Calu3 (cell line): ENCODE results near the gene TSPAN6. TPM values are rescaled to one million over a fixed set of nuclear protein-coding genes. Genes with fewer than 3 reads are reported as not detected.

Source experiments
- Bru-seq: library from RNA; stranded (reverse); fragments of 400-500 nt; gene quantifications from one replicate; lab custom pipeline; 2021; lab: Mats Ljungman, UMichigan
- BruChase-seq, 2 experiments: library from RNA; stranded (reverse); fragments of 400-500 nt; gene quantifications; one replicate each; lab custom pipeline; 2021; lab: Mats Ljungman, UMichigan
- BruUV-seq: library from RNA; stranded (reverse); fragments of 400-500 nt; replicated peaks from 2 replicates; lab custom pipeline; 2021; lab: Mats Ljungman, UMichigan
- CTCF ChIA-PET: fragments of 300-600 bp; sonication (Branson Sonifier 250); formaldehyde crosslinking; loops from one replicate; lab custom pipeline; 2022; ENCODE audit warnings: antibody characterized with exemption; lab: Charles Lee
- DNase-seq: peaks from one replicate; pipeline ENCODE4 v3.0.0; 2022
- H3K27ac Mint-ChIP-seq: one replicate; pipeline ENCODE4 v1.8.0; 2022; ENCODE audit warnings: mixed read lengths; ENCODE audit not compliant: unreplicated experiment
- H3K27me3 Mint-ChIP-seq: one replicate; pipeline ENCODE4 v1.8.0; 2022; ENCODE audit warnings: mixed read lengths; ENCODE audit not compliant: unreplicated experiment
- H3K36me3 Mint-ChIP-seq: one replicate; pipeline ENCODE4 v1.8.0; 2022; ENCODE audit warnings: mild to moderate bottlenecking, moderate library complexity, mixed read lengths; ENCODE audit not compliant: insufficient read depth, unreplicated experiment
- H3K4me1 Mint-ChIP-seq: one replicate; pipeline ENCODE4 v1.8.0; 2022; ENCODE audit warnings: mild to moderate bottlenecking, low read depth, mixed read lengths; ENCODE audit not compliant: unreplicated experiment
- H3K4me3 Mint-ChIP-seq: one replicate; pipeline ENCODE4 v1.8.0; 2022; ENCODE audit warnings: mild to moderate bottlenecking, low read depth, moderate library complexity, mixed read lengths; ENCODE audit not compliant: unreplicated experiment
- H3K9me3 Mint-ChIP-seq: one replicate; pipeline ENCODE4 v1.8.0; 2022; ENCODE audit warnings: low read depth, mixed read lengths; ENCODE audit not compliant: unreplicated experiment
- CTCF ChIP-seq: fragments of 200-600 bp; IDR thresholded peaks from one replicate; pipeline ENCODE4 v1.8.0; 2022; ENCODE audit warnings: antibody characterized with exemption; ENCODE audit not compliant: unreplicated experiment
- intact Hi-C: fragments of 100-400 bp; cut with micrococcal nuclease; formaldehyde crosslinking; loops from one replicate; pipeline ENCODE4 v1.10.0; 2022; ENCODE audit not compliant: unreplicated experiment
- long read RNA-seq: library from polyadenylated mRNA; stranded (forward); transcript quantifications from one replicate; pipeline ENCODE4 v2.0.0, GENCODE V29; 2022
- total RNA-seq: library from RNA; stranded (reverse); gene quantifications from 2 replicates; pipeline ENCODE4 v1.2.3, GENCODE V29; 2022

Gene TSPAN6
- total RNA-seq: 69.1 and 70.6 TPM in 2 replicates
- Bru-seq, nascent RNA: percentile 71 among the genes with signal in this experiment
- percentile 95 among the genes with signal in this experiment for BruChase-seq, experiment 1, labeled RNA remaining after a 6-hour chase
- percentile 83 among the genes with signal in this experiment for BruChase-seq, experiment 2, labeled RNA remaining after a 2-hour chase
- long read RNA-seq, transcript TSPAN6-201 (8 exons, 2,206 nt): major isoform, 233 of 256 reads
- long read RNA-seq, partial matches to known transcripts: 7 of 256 reads
- long read RNA-seq, other reads (novel, unspliced or antisense): 16 of 256 reads

DNA sequence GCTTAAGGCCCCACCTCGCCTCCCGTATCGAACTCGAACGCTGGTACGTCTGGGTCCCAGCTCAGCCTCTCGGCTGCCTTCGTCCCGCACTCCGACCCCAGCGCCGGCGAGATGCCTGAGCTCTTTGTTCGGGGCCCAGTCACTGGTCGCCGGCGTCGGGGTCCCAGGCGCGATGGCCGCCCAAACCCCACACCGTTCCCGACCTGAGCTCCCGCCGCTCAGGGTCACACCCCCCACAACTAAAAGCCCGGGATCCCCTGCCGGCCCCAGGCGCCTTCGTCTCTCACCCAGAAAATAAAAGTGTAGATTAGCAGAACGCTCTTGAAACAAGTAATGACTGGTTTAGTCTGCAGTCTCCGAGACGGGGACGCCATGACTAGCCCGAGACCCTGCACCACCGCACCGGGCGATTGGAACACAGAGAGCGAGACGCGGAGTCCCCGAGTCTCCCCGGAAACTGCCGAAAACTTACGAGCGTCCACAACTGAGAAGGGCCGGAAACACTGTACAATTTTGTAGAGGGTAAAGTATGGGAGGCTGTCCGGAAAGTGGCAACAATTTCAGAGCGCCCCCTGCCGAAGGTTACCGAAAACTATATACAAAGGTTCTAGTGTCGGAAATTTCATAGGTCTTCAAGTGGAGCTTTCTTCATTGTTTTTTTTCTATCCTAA, at the start of gene TSPAN6:
TSS of gene TSPAN6 (minus strand) at position 486 of the 671 bp plus-strand sequence. CDS start at position 374, 112 bp downstream.
- peak within 1 kb of the TSS; percentile 74 for H3K4me3 Mint-ChIP-seq
- CTCF ChIA-PET: interaction anchor here (0.8 to 2.4 kb wide), 6 partner anchors 13 to 132 kb away, joined by 3 to 31 read pairs (median 8); no protein-coding TSS in a partner anchor
- TSS peak; percentile 60 for BruUV-seq

DNA sequence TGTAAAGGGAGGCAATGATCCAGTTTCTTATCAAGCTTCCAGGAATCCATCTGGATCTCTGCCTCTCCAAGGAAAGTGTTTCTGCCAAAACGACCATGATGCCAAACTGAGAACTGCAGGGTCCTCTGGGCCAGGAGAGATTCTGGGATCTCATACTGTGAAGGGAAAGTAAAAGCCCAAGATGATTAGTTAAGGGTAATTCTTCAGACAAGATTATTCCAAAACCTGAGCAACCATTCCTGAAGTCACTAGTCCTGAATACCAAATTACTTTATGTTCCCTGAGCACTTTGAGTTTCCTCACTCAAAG, 49.3 kb upstream of the TSPAN6 start:
- H3K36me3 Mint-ChIP-seq: peaks cover 11% of the 10 kb centered on the region
- no peak for DNase-seq
- BruUV-seq: no TSS peak
- H3K27me3 Mint-ChIP-seq: no peaks in the 10 kb centered on the region
- H3K4me1 Mint-ChIP-seq: no peaks in the 10 kb centered on the region
- CTCF ChIA-PET: interaction anchor here (1.2 to 1.6 kb wide), 2 partner anchors 15 to 83 kb away, joined by 4 to 12 read pairs; no protein-coding TSS in a partner anchor
- no peak overlapping the region for H3K4me3 Mint-ChIP-seq
- TF ChIP-seq CTCF: peak; percentile 5
- intact Hi-C loops: loop anchor here (1.0 to 10.0 kb wide), 2 partner anchors 82 to 171 kb away; no protein-coding TSS in a partner anchor
- H3K9me3 Mint-ChIP-seq: no peaks in the 10 kb centered on the region
- no peak overlapping the region for H3K27ac Mint-ChIP-seq

More for the DNA sequence above, at the start of gene TSPAN6:
- Mint-ChIP-seq H3K36me3 (peaks cover 24% of the 10 kb centered on the region), H3K4me1 (peaks cover 4% of the 10 kb centered on the region), H3K9me3 (no peaks in the 10 kb centered on the region), H3K27ac (peak within 1 kb of the TSS; percentile 64), H3K27me3 (no peaks in the 10 kb centered on the region)
- peak; percentile 90 for DNase-seq
- TF ChIP-seq CTCF: peak; percentile 44
- intact Hi-C loops: loop anchor here (1.0 kb wide), 1 partner anchor 21 kb away; no protein-coding TSS in a partner anchor

DNA sequence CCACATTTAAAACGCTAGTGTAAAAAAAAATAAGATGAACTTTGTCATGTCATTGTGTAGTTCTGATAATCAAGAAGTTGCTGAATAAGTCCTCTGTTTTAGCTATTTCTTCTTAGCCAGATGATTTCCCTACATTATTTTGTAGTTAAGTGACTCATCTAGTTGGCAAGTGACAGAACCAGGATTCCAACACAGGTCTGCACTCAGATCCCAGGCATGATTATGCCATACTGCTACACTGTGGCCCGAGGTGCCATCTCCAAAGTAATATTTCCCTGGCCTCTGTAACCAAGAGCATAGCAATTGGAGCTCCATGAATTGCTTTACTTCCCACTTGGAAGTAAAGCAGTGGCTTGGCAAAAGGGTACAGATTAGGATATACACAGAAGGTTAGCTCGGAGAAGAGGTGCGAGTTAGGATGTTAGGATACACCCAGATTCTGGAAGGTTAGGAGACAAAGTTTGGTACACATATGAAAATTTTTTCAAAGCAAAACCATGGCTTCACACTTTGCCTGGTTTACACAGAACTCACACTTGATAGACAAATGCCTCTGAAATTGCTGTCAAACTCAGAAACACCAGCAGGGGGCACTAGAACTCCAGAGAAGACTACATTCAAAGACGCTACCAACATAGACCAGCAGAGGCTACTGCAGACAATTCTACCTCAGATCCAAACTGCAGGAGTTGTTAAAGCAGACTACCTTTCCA, 48.8 kb upstream of the TSPAN6 start:
- Mint-ChIP-seq H3K27me3 (no peaks in the 10 kb centered on the region), H3K36me3 (peaks cover 11% of the 10 kb centered on the region), H3K4me3 (no peak overlapping the region), H3K4me1 (no peaks in the 10 kb centered on the region), H3K27ac (no peak overlapping the region), H3K9me3 (no peaks in the 10 kb centered on the region)
- intact Hi-C loops: loop anchor here (1.0 to 10.0 kb wide), 2 partner anchors 83 to 171 kb away; no protein-coding TSS in a partner anchor
- no TSS peak for BruUV-seq
- peak; percentile 73 for DNase-seq
- CTCF ChIA-PET: interaction anchor here (1.2 to 1.6 kb wide), 2 partner anchors 14 to 83 kb away, joined by 4 to 12 read pairs; no protein-coding TSS in a partner anchor
- TF ChIP-seq CTCF: peak; percentile 76

GRCh38 chrX:100682939-100683338, 46.3 kb upstream of the TSPAN6 start:
- Mint-ChIP-seq H3K4me1 (no peaks in the 10 kb centered on the region), H3K27me3 (no peaks in the 10 kb centered on the region), H3K9me3 (no peaks in the 10 kb centered on the region), H3K27ac (no peak overlapping the region), H3K4me3 (no peak overlapping the region), H3K36me3 (peaks cover 11% of the 10 kb centered on the region)
- intact Hi-C loops: loop anchor here (10.0 kb wide), 1 partner anchor 168 kb away; no protein-coding TSS in a partner anchor
- CTCF ChIA-PET: no interaction called here
- no peak for TF ChIP-seq CTCF
- no peak for DNase-seq
- no TSS peak for BruUV-seq
